Neural cell (in vitro differentiated cells): ENCODE data around the gene TSPO.

Experiments used
- CTCF ChIP-seq: fragments of 450-650 bp; IDR thresholded peaks from 2 replicates; pipeline ENCODE4 v1.5.1; 2014; ENCODE audit warnings: antibody characterized with exemption, mild to moderate bottlenecking, moderate library complexity; ENCODE audit not compliant: poor library complexity, severe bottlenecking
- EP300 ChIP-seq: fragments of 450-650 bp; conservative IDR thresholded peaks from 2 replicates; pipeline ENCODE4 v1.6.1; 2014; ENCODE audit warnings: antibody characterized with exemption, mild to moderate bottlenecking, moderate library complexity; ENCODE audit not compliant: poor library complexity, severe bottlenecking
- EZH2 ChIP-seq: fragments of 200-600, 300-800 bp; shearing (Covaris generic), sonication (generic); IDR thresholded peaks from 2 replicates; pipeline ENCODE4 v1.6.1; 2014; ENCODE audit warnings: antibody characterized with exemption, low read length, borderline replicate concordance, mild to moderate bottlenecking; ENCODE audit not compliant: insufficient read depth, poor library complexity, severe bottlenecking
- MXI1 ChIP-seq: fragments of 450-650 bp; conservative IDR thresholded peaks from 2 replicates; pipeline ENCODE4 v1.6.1; 2014; ENCODE audit warnings: antibody characterized with exemption, mild to moderate bottlenecking; ENCODE audit not compliant: poor library complexity, severe bottlenecking
- POLR2AphosphoS5 ChIP-seq: IDR thresholded peaks from 2 replicates; pipeline ENCODE4 v1.6.1; 2012
- RAD21 ChIP-seq: fragments of 450-650 bp; conservative IDR thresholded peaks from 2 replicates; pipeline ENCODE4 v1.6.1; 2014; ENCODE audit warnings: antibody characterized with exemption, mild to moderate bottlenecking, moderate library complexity
- REST ChIP-seq: IDR thresholded peaks from 2 replicates; pipeline ENCODE4 v1.6.1; 2012; ENCODE audit warnings: borderline replicate concordance
- SMC3 ChIP-seq: fragments of 450-650 bp; conservative IDR thresholded peaks from 2 replicates; pipeline ENCODE4 v1.6.1; 2014; ENCODE audit warnings: antibody characterized with exemption, mild to moderate bottlenecking, moderate library complexity; ENCODE audit not compliant: poor library complexity
- TAF1 ChIP-seq: IDR thresholded peaks from 2 replicates; pipeline ENCODE4 v1.6.1; 2012; ENCODE audit warnings: low read depth

- TF ChIP-seq CTCF (no peak), EZH2 (no peak), REST (no peak), RAD21 (no peak), POLR2AphosphoS5 (no peak), SMC3 (no peak), EP300 (no peak), MXI1 (no peak), TAF1 (no peak)
Observed at GRCh38 chr22:43171019-43171491, 19.7 kb downstream of the TSPO start.
